Neural progenitor cell (in vitro differentiated cells): ENCODE data around the gene PRICKLE2.

Source experiments
- EZH2 ChIP-seq: fragments of 200-600 bp; sonication (generic); IDR thresholded peaks from 2 replicates; pipeline ENCODE4 v1.6.1; 2017; ENCODE audit warnings: antibody characterized with exemption, mild to moderate bottlenecking, moderate library complexity
- TF ChIP-seq, protein P1 (sequence below): fragments of 200-600 bp; sonication (generic); IDR thresholded peaks from 2 replicates; pipeline ENCODE4 v1.5.1; 2017; ENCODE audit warnings: antibody characterized with exemption, mild to moderate bottlenecking

DNA sequence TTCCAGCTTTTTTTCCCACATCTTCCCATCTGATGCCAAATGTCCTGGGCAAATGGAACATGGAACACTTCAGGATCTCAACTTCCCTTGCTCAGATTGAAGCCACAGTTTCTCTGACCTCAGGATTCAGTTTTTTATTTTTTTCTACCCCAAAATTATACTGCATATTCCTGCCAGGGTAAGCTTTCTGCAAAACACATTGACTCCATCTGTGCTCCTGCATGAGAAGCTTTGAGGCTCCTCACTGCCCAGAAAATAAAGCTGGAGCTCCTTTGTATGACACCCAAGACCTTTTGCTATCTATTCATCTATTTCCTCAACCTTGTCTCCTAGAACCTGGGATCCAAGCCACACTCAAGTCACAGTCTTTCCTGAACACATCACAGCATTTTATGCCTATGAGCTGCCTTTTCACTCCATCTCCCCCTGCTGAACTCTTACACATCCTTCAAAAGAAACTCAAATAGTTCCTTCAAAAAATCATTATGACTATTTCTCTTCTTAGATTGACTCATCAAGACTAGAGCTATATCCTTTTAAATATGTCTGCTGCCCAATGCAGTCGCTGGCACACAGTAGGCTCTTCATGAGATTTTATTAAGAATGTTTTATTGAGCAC lies 144.5 kb downstream of the PRICKLE2 start:
- TF ChIP-seq EZH2 = no peak
- TF ChIP-seq, protein P1, sequence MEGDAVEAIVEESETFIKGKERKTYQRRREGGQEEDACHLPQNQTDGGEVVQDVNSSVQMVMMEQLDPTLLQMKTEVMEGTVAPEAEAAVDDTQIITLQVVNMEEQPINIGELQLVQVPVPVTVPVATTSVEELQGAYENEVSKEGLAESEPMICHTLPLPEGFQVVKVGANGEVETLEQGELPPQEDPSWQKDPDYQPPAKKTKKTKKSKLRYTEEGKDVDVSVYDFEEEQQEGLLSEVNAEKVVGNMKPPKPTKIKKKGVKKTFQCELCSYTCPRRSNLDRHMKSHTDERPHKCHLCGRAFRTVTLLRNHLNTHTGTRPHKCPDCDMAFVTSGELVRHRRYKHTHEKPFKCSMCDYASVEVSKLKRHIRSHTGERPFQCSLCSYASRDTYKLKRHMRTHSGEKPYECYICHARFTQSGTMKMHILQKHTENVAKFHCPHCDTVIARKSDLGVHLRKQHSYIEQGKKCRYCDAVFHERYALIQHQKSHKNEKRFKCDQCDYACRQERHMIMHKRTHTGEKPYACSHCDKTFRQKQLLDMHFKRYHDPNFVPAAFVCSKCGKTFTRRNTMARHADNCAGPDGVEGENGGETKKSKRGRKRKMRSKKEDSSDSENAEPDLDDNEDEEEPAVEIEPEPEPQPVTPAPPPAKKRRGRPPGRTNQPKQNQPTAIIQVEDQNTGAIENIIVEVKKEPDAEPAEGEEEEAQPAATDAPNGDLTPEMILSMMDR = no peak
